Ovary (tissue), 10 donors: ENCODE results near the gene UBFD1. TPM values are rescaled to one million over a fixed set of nuclear protein-coding genes. Genes with fewer than 3 reads are reported as not detected.

Experiments
- DNase-seq, 5 donors: peaks; one replicate each; pipeline ENCODE4 v3.0.0-alpha.2; 2019 to 2020
- H3K27ac ChIP-seq, 2 donors: fragments of 200-600 bp; one replicate each; pipeline versions ENCODE4 v1.5.1 to v1.8.0; 2019 to 2022
- H3K27me3 ChIP-seq: fragments of 200-600 bp; one replicate; pipeline ENCODE4 v1.8.0; 2022
- H3K36me3 ChIP-seq: fragments of 200-600 bp; sonication (generic); one replicate; pipeline ENCODE4 v1.5.1; 2019
- H3K4me1 ChIP-seq: one replicate; pipeline ENCODE4 v1.8.1; 2013; ENCODE audit warnings: mild to moderate bottlenecking, moderate library complexity; ENCODE audit not compliant: insufficient read depth
- H3K4me3 ChIP-seq: fragments of 200-600 bp; sonication (generic); one replicate; pipeline ENCODE4 v1.5.1; 2017
- H3K9me3 ChIP-seq, 2 donors: fragments of 200-600 bp in 1 of 2; sonication (generic) in 1 of 2; one replicate each; pipeline versions ENCODE4 v1.5.1 to v1.8.1; 2013 to 2019; ENCODE audit warnings: mild to moderate bottlenecking in 1 of 2, moderate library complexity in 1 of 2
- CTCF ChIP-seq, 3 donors: fragments of 450-650 bp in 2 of 3; fragments of 200-600 bp in 1 of 3; IDR thresholded peaks; one replicate each; pipeline versions ENCODE4 v1.5.1 to v1.8.0; 2016 to 2022; ENCODE audit warnings: antibody characterized with exemption in 3 of 3, mild to moderate bottlenecking in 1 of 3
- EP300 ChIP-seq: sonication (generic); formaldehyde crosslinking; IDR thresholded peaks from one replicate; pipeline ENCODE4 v1.6.1; 2017; ENCODE audit warnings: antibody characterized with exemption
- POLR2A ChIP-seq: fragments of 450-650 bp; IDR thresholded peaks from one replicate; pipeline ENCODE4 v1.6.1; 2017; ENCODE audit warnings: antibody characterized with exemption, mild to moderate bottlenecking, moderate library complexity
- WGBS, 3 donors: extraction: QIAGEN DNeasy Blood & Tissue Kit in 1 of 3; methylation state at CpG; one replicate each; pipeline versions ENCODE4 v1.1.5 to v1.1.7; 2013 to 2017; 5-methylcytosine and 5-hydroxymethylcytosine counted together
- intact Hi-C, 4 donors: fragments of 100-400 bp; cut with DNase I; formaldehyde crosslinking; loops; one replicate each; pipeline versions ENCODE4 v1.11.0 to v1.15.1; 2022 to 2023
- long read RNA-seq, 3 donors: library from polyadenylated mRNA in 2 of 3; unstranded in 2 of 3; transcript quantifications; one replicate each; pipeline ENCODE4 v2.0.0 and lab custom pipeline, GENCODE V29; 2021 to 2026
- polyA plus RNA-seq, 2 donors: library from polyadenylated mRNA; stranded (reverse); fragments of 200-250 nt in 1 of 2; fragments of 350-450 nt in 1 of 2; fragmentation: Illumina TruSeq in 1 of 2; extraction: RNeasy Lipid Tissue Mini Kit (QIAGEN cat#74804) in 1 of 2; gene quantifications; one replicate each; pipeline ENCODE4 v1.2.3, GENCODE V29; 2013 to 2014
- total RNA-seq, 7 donors: library from RNA; depleted of rRNA in 2 of 7; stranded (reverse); fragments of >200 nt in 2 of 7; fragmentation: NEBNext Ultra II Directional in 3 of 7; extraction: Animal tissue kit (Norgen Biotek cat#: 25700) in 3 of 7; gene quantifications; one replicate each; pipeline versions ENCODE4 v1.1.0 to v1.2.4, GENCODE V29; 2016 to 2023
- donor health status: DM: no; HTN: no; CAD: no; lungs with moderate emphysema.
- donor health status: DM: no; HTN: no; CAD: no.
- donor health status: Bipolar disorder and iron deficiency.
- donor health status: DM: yes; HTN: yes; CAD: no.
- donor health status: DM: no; HTN: no; CAD: no.
- donor health status: DM: yes; HTN: yes; CAD: no.

UBFD1 gene
- total RNA-seq (10 to 100 TPM; 45.2 to 67.4 (median 54.0) TPM), polyA plus RNA-seq (10 to 100 TPM; 13.8 to 55.1 TPM)
- long read RNA-seq, donor 1, partial matches to known transcripts: 0 of 28 reads
- long read RNA-seq, donor 1, other reads (novel, unspliced or antisense): 28 of 28 reads
- long read RNA-seq, donor 2, full-length matches to known transcripts: 26 of 882 reads
- long read RNA-seq, donor 2, partial matches to known transcripts: 157 of 882 reads
- long read RNA-seq, donor 2, other reads (novel, unspliced or antisense): 699 of 882 reads
- long read RNA-seq, donor 3, full-length matches to known transcripts: 43 of 64 reads
- long read RNA-seq, donor 3, partial matches to known transcripts: 2 of 64 reads
- long read RNA-seq, donor 3, other reads (novel, unspliced or antisense): 19 of 64 reads

- H3K27ac ChIP-seq: peak within 1 kb of the TSS; percentile 85 to 88
- intact Hi-C loops: loop anchor here in 2 of 4 donors (5.0 to 10.0 kb wide), 3 partner anchors 45 to 92 kb away; partner anchors contain the start of gene GGA2 (in 1 of the 2)
- no peaks in the 10 kb centered on the region for H3K36me3 ChIP-seq
- H3K27me3 ChIP-seq: no peaks in the 10 kb centered on the region
- H3K9me3 ChIP-seq: no peaks in the 10 kb centered on the region
- no peaks in the 10 kb centered on the region for H3K4me1 ChIP-seq
- 1 to 2% (median 1%) methylated on average over 59 to 65 of the region's 65 CpGs for WGBS, 3 donors
- peak within 1 kb of the TSS; percentile 95 for H3K4me3 ChIP-seq
- TF ChIP-seq CTCF (IDR thresholded peaks at IDR 0.05) (peak; percentile 93 to 97 (median 95)), EP300 (peak; percentile 60), POLR2A (peak; percentile 33)
- DNase-seq: peak; percentile 97 to 98 (median 98)
These were observed at the start of gene UBFD1, which contains the start of gene EARS2 for GRCh38 chr16:23556881-23557778. Gene UBFD1 (plus strand): TSS chr16:23557727. CDS start chr16:23557743, 16 bp downstream. Gene EARS2 (minus strand): TSS chr16:23557350. CDS start chr16:23557343, 7 bp downstream.

DNA sequence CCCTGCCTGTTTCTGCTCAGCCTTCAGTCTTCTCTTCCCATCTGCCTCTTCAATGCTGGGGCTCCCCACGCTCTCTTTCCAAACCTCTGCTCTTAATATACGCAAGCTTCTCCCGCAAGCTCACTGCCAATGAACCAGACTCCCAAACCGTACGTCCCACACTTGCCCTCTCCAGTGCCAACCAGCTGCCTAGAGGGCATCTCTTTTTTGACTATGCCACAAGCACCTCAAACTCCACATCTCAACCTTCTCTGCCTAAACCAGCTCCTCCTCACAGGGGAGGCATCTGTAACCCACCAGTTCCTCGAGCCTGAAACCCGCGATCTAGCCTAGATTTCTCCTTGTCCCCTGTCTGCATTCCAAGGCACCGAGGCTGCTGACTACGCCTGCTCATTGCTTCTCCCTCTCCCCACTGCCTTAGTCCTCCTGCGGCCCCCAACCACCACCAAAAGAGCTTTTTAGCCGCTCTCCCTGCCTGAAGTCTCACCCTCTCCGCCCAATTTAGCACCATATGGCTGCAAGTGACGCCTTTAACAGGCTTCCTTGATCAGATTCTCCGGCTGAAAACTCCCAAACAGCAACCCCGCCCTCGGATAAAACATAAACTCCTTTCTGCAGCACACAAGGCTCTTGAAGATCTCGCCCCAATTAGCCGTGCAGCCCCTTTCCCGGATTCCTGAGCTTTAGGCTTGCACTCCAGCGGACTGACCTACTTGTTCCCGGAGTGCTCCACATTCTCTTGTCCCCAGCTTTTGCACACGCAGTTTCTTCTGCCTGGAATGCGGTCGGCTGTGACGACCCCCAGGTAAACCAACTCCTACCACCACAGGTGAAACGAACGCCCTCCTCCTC, 48.7 kb upstream of the UBFD1 start:
- intact Hi-C loops: loop anchor here in 1 of 4 donors (10.0 kb wide), 1 partner anchor 46 kb away; the partner anchor contains the start of genes EARS2 and UBFD1
- Histone ChIP-seq H3K36me3 (no peaks in the 10 kb centered on the region), H3K4me3 (peak overlapping the region; percentile 74), H3K4me1 (peaks cover 29% of the 10 kb centered on the region), H3K27me3 (no peaks in the 10 kb centered on the region), H3K27ac (peak overlapping the region in 1 of 2 donors; percentile 87), H3K9me3 (no peaks in the 10 kb centered on the region)
- TF ChIP-seq EP300 (no peak), POLR2A (no peak), CTCF (IDR thresholded peaks at IDR 0.05) (no peak)
- no peak for DNase-seq
- 5 to 10% (median 6%) methylated on average over 28 of the region's 28 CpGs for whole genome bisulfite sequencing, 3 donors

GRCh38 chr16:23509441-23509754, 48.1 kb upstream of the UBFD1 start:
- peak overlapping the region in 1 of 2 donors; percentile 87 for H3K27ac ChIP-seq
- TF ChIP-seq POLR2A: no peak
- no peak for TF ChIP-seq CTCF (IDR thresholded peaks at IDR 0.05)
- TF ChIP-seq EP300: no peak
- no peaks in the 10 kb centered on the region for H3K27me3 ChIP-seq
- intact Hi-C loops: loop anchor here in 1 of 4 donors (10.0 kb wide), 1 partner anchor 45 kb away; the partner anchor contains the start of genes EARS2 and UBFD1
- no peak for DNase-seq
- WGBS, 3 donors: 1 to 3% (median 1%) methylated on average over 5 of the region's 5 CpGs
- no peaks in the 10 kb centered on the region for H3K9me3 ChIP-seq
- H3K36me3 ChIP-seq: no peaks in the 10 kb centered on the region
- H3K4me3 ChIP-seq: peak overlapping the region; percentile 74
- peaks cover 25% of the 10 kb centered on the region for H3K4me1 ChIP-seq
